ENCODE data around the gene TMC1.

- no peak for TF ChIP-seq CTCF (IDR thresholded peaks at IDR 0.05)
- no peak for TF ChIP-seq POLR2A (IDR thresholded peaks at IDR 0.05)
- TF ChIP-seq POLR2AphosphoS5 (IDR thresholded peaks at IDR 0.05) = no peak
These were observed 199.7 kb downstream of the TMC1 start for GRCh38 chr9:72721067-72721466.

Measured in upper lobe of left lung (tissue), 4 donors.